IMR-90 (cell line): Measurements from ENCODE around the gene PPP1R14B. TPM values are rescaled to one million over a fixed set of nuclear protein-coding genes. Genes with fewer than 3 reads are reported as not detected.

Source experiments
- ATAC-seq: fragments of 200-7000 bp; cut with Tn5 transposase; 2 replicates; pipeline ENCODE4 v1.9.1; 2020; ENCODE audit warnings: low read depth, mild to moderate bottlenecking, moderate library complexity
- BruUV-seq: library from RNA; stranded (reverse); fragments of 400-500 nt; replicated peaks from 2 replicates; lab custom pipeline; 2021; lab: Mats Ljungman, UMichigan
- CTCF ChIA-PET: fragments of 300-600 bp; formaldehyde crosslinking; extraction: SDS; loops from one replicate; lab custom pipeline; 2021; ENCODE audit warnings: antibody characterized with exemption; lab: Yijun Ruan, JAX
- POLR2A ChIA-PET: fragments of 300-600 bp; sonication (Branson Sonifier 250); formaldehyde crosslinking; loops from one replicate; lab custom pipeline; 2022; ENCODE audit warnings: antibody characterized with exemption; ENCODE audit not compliant: unreplicated experiment; lab: Charles Lee
- DNase-seq: peaks from one replicate; pipeline ENCODE4 v3.0.0; 2013
- H2AFZ ChIP-seq: replicated peaks from 2 replicates; pipeline ENCODE3; 2013; ENCODE audit warnings: low read length, mild to moderate bottlenecking; ENCODE audit not compliant: poor library complexity
- H2AK5ac ChIP-seq: 2 replicates; pipeline ENCODE4 v1.6.1; 2013; ENCODE audit warnings: low read depth, low read length, inconsistent platforms
- H2AK9ac ChIP-seq: replicated peaks from 2 replicates; pipeline ENCODE3; 2013; ENCODE audit warnings: mild to moderate bottlenecking, low read depth, low read length, moderate library complexity; ENCODE audit not compliant: poor library complexity
- H2BK120ac ChIP-seq: 2 replicates; pipeline ENCODE4 v1.6.1; 2013; ENCODE audit warnings: low read depth, low read length, inconsistent platforms
- H2BK15ac ChIP-seq: 3 replicates; pipeline ENCODE4 v1.6.1; 2013; ENCODE audit warnings: low read depth, low read length, inconsistent platforms
- H2BK20ac ChIP-seq: 2 replicates; pipeline ENCODE4 v1.6.1; 2013; ENCODE audit warnings: low read depth, mild to moderate bottlenecking, inconsistent platforms, low read length, moderate library complexity
- H2BK5ac ChIP-seq: 2 replicates; pipeline ENCODE4 v1.6.1; 2013; ENCODE audit warnings: mild to moderate bottlenecking, low read depth, low read length, inconsistent platforms; ENCODE audit not compliant: poor library complexity, severe bottlenecking
- H3K14ac ChIP-seq: replicated peaks from 2 replicates; pipeline ENCODE4 v1.6.1; 2013; ENCODE audit warnings: low read depth, low read length, inconsistent platforms
- H3K18ac ChIP-seq: 2 replicates; pipeline ENCODE4 v1.6.1; 2013; ENCODE audit warnings: low read depth, low read length, control low read depth
- H3K23ac ChIP-seq: 2 replicates; pipeline ENCODE4 v1.6.1; 2013; ENCODE audit warnings: low read depth, low read length, inconsistent platforms
- H3K27ac ChIP-seq: 2 replicates; pipeline ENCODE4 v1.5.1; 2013; ENCODE audit warnings: mild to moderate bottlenecking, control low read depth, low read length; ENCODE audit not compliant: insufficient read depth
- H3K27me3 ChIP-seq: 2 replicates; pipeline ENCODE4 v1.6.1; 2013; ENCODE audit warnings: low read length; ENCODE audit not compliant: control insufficient read depth, insufficient read depth
- H3K36me3 ChIP-seq: 2 replicates; pipeline ENCODE4 v1.6.1; 2013; ENCODE audit warnings: low read length, mixed read lengths; ENCODE audit not compliant: control insufficient read depth, insufficient read depth
- H3K4ac ChIP-seq: 2 replicates; pipeline ENCODE4 v1.6.1; 2013; ENCODE audit warnings: low read depth, low read length, inconsistent platforms
- H3K4me1 ChIP-seq: 2 replicates; pipeline ENCODE4 v1.6.1; 2013; ENCODE audit warnings: low read length, mixed read lengths; ENCODE audit not compliant: control insufficient read depth, insufficient read depth
- H3K4me2 ChIP-seq: 2 replicates; pipeline ENCODE4 v1.6.1; 2013; ENCODE audit warnings: low read depth, mild to moderate bottlenecking, control low read depth, low read length, moderate library complexity
- H3K4me3 ChIP-seq: 2 replicates; pipeline ENCODE4 v1.5.1; 2013; ENCODE audit warnings: low read depth, mild to moderate bottlenecking, control low read depth, low read length, moderate library complexity; ENCODE audit not compliant: insufficient read depth
- H3K56ac ChIP-seq: 2 replicates; pipeline ENCODE4 v1.6.1; 2013; ENCODE audit warnings: low read length, inconsistent platforms; ENCODE audit not compliant: insufficient read depth; ENCODE audit errors: extremely low read depth
- H3K79me1 ChIP-seq, 2 experiments: 2 replicates each; pipeline ENCODE4 v1.6.1; 2013; ENCODE audit warnings: low read length in 2 of 2, inconsistent platforms in 1 of 2, low read depth in 1 of 2
- H3K9ac ChIP-seq: 2 replicates; pipeline ENCODE4 v1.6.1; 2013; ENCODE audit warnings: low read depth, low read length, control low read depth
- H3K9me1 ChIP-seq: 2 replicates; pipeline ENCODE4 v1.6.1; 2013; ENCODE audit warnings: low read length, inconsistent platforms; ENCODE audit not compliant: insufficient read depth
- H3K9me3 ChIP-seq: 2 replicates; pipeline ENCODE4 v1.6.1; 2013; ENCODE audit warnings: low read length; ENCODE audit not compliant: control insufficient read depth, insufficient read depth
- H4K20me1 ChIP-seq: 2 replicates; pipeline ENCODE4 v1.6.1; 2013; ENCODE audit warnings: low read length, inconsistent platforms; ENCODE audit not compliant: insufficient read depth
- H4K5ac ChIP-seq: 2 replicates; pipeline ENCODE4 v1.6.1; 2013; ENCODE audit warnings: mild to moderate bottlenecking, low read depth, low read length, control low read depth
- H4K8ac ChIP-seq, 2 experiments: 2 replicates each; pipeline ENCODE4 v1.6.1; 2013; ENCODE audit warnings: low read depth in 2 of 2, low read length in 2 of 2, control low read depth in 1 of 2, inconsistent platforms in 1 of 2
- H4K91ac ChIP-seq: 2 replicates; pipeline ENCODE4 v1.6.1; 2013; ENCODE audit warnings: low read depth, low read length, inconsistent platforms; ENCODE audit not compliant: insufficient read depth
- BHLHE40 ChIP-seq: fragments of 150-350 bp; IDR thresholded peaks from 2 replicates; pipeline ENCODE4 v1.6.1; 2016; ENCODE audit warnings: mild to moderate bottlenecking, low read depth, low read length
- CEBPB ChIP-seq: IDR thresholded peaks from 2 replicates; pipeline ENCODE4 v1.6.1; 2012; ENCODE audit warnings: low read depth, low read length, improper control_type of control experiment
- CHD1 ChIP-seq: IDR thresholded peaks from 2 replicates; pipeline ENCODE4 v1.6.1; 2012; ENCODE audit warnings: low read depth, low read length, improper control_type of control experiment
- FOS ChIP-seq: fragments of 150-350 bp; IDR thresholded peaks from 2 replicates; pipeline ENCODE4 v1.6.1; 2016; ENCODE audit warnings: low read depth, low read length
- MAFK ChIP-seq: IDR thresholded peaks from 2 replicates; pipeline ENCODE4 v1.6.1; 2012; ENCODE audit warnings: low read depth, low read length, improper control_type of control experiment
- MAZ ChIP-seq: IDR thresholded peaks from 2 replicates; pipeline ENCODE4 v1.6.1; 2012; ENCODE audit warnings: low read depth, mild to moderate bottlenecking, low read length, improper control_type of control experiment, moderate library complexity, borderline replicate concordance
- POLR2A ChIP-seq: IDR thresholded peaks from 2 replicates; pipeline ENCODE4 v1.6.1; 2012; ENCODE audit warnings: mild to moderate bottlenecking, low read depth, low read length
- RFX5 ChIP-seq: IDR thresholded peaks from 2 replicates; pipeline ENCODE4 v1.8.0; 2012; ENCODE audit warnings: low read depth, mild to moderate bottlenecking, low read length, moderate library complexity
- WGBS, 2 experiments: methylation state at CpG; one replicate each; pipeline versions ENCODE4 v1.1.5 to v1.1.7; 2013; ENCODE audit warnings: missing lambda C conversion rate in 2 of 2; ENCODE audit not compliant: insufficient read length in 1 of 2; ENCODE audit errors: extremely low coverage in 2 of 2; 5-methylcytosine and 5-hydroxymethylcytosine counted together
- dilution Hi-C: fragments of 300-500 bp; cut with HindIII; formaldehyde crosslinking; loops from one replicate; pipeline ENCODE4 v1.14.3; 2018; ENCODE audit warnings: low sequenced_read_pairs; ENCODE audit not compliant: unreplicated experiment
- in situ Hi-C: fragments of 300-500 bp; cut with MboI; formaldehyde crosslinking; loops from 3 replicates; pipeline ENCODE4 v1.14.3; 2019; ENCODE audit warnings: low sequenced_read_pairs, inconsistent platforms, mixed read lengths
- intact Hi-C: fragments of 100-400 bp; cut with micrococcal nuclease; formaldehyde crosslinking; loops from 2 replicates; pipeline ENCODE4 v1.10.0; 2022
- polyA plus RNA-seq, 3 experiments: library from polyadenylated mRNA; depleted of rRNA; stranded (reverse); fragments of >200 nt; gene quantifications; 2 replicates each; pipeline ENCODE4 v1.2.3, GENCODE V29; 2012; ENCODE audit warnings: low replicate concordance in 1 of 3
- total RNA-seq: library from RNA; depleted of rRNA; stranded (reverse); fragments of >200 nt; gene quantifications from 2 replicates; pipeline ENCODE4 v1.2.3, GENCODE V29; 2012
- TF ChIP-seq, protein P1 (sequence below): conservative IDR thresholded peaks from 2 replicates; pipeline ENCODE4 v1.5.1; 2012; ENCODE audit warnings: mild to moderate bottlenecking, low read depth, low read length, improper control_type of control experiment

Gene PPP1R14B
- total and polyA plus RNA-seq, 2 of the 4 experiments (the other 2 are of a cell fraction) = 176 to 257 TPM

DNA sequence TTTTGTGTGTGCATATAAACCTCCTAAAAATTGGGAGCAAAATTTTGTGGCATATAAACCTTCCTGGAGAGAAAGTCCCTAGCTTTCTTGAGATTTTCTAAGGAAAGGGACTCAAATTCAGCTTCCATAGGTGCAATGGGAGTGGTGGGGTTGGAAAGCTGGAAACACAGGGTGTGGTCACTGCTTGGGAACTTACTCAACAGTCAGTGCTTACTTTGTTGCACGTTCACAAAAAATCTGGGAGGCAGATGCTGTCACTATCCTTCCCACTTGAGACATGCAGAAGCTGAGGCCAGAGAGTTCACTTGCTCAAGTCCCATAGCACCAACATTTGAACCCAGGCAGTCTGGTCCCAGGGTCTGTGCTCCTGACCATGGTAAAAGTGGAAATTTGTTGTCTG lies 49.5 kb upstream of the PPP1R14B start:
- H4K5ac ChIP-seq = no peak overlapping the region
- H4K91ac ChIP-seq = no peak overlapping the region
- intact Hi-C loops (no loop called here), in situ Hi-C loops (no loop called here), dilution Hi-C loops (no loop called here)
- ChIA-PET CTCF (no interaction called here), POLR2A (no interaction called here)
- no peak overlapping the region for H3K4me3 ChIP-seq
- H3K79me1 ChIP-seq = no peaks in the 10 kb centered on the region
- no peak for ATAC-seq
- peaks cover 8% of the 10 kb centered on the region for H3K4me1 ChIP-seq
- H2AK5ac ChIP-seq = no peak overlapping the region
- H3K9ac ChIP-seq = no peak overlapping the region
- H2BK20ac ChIP-seq = no peak overlapping the region
- no peak for DNase-seq
- H2BK5ac ChIP-seq = no peak overlapping the region
- TF ChIP-seq MAFK = no peak
- TF ChIP-seq FOS = no peak
- TF ChIP-seq MAZ = no peak
- TF ChIP-seq RFX5 = no peak
- no peak for TF ChIP-seq CEBPB
- TF ChIP-seq CHD1 = no peak
- TF ChIP-seq, protein P1, sequence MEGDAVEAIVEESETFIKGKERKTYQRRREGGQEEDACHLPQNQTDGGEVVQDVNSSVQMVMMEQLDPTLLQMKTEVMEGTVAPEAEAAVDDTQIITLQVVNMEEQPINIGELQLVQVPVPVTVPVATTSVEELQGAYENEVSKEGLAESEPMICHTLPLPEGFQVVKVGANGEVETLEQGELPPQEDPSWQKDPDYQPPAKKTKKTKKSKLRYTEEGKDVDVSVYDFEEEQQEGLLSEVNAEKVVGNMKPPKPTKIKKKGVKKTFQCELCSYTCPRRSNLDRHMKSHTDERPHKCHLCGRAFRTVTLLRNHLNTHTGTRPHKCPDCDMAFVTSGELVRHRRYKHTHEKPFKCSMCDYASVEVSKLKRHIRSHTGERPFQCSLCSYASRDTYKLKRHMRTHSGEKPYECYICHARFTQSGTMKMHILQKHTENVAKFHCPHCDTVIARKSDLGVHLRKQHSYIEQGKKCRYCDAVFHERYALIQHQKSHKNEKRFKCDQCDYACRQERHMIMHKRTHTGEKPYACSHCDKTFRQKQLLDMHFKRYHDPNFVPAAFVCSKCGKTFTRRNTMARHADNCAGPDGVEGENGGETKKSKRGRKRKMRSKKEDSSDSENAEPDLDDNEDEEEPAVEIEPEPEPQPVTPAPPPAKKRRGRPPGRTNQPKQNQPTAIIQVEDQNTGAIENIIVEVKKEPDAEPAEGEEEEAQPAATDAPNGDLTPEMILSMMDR = no peak
- no peak for TF ChIP-seq BHLHE40
- TF ChIP-seq POLR2A = no peak
- no peak overlapping the region for H3K18ac ChIP-seq
- H3K4ac ChIP-seq = no peak overlapping the region
- H3K14ac ChIP-seq = no peak overlapping the region
- H2BK120ac ChIP-seq = no peak overlapping the region
- H4K8ac ChIP-seq = no peak overlapping the region
- H3K9me3 ChIP-seq = no peaks in the 10 kb centered on the region
- 0% methylated on average over 1 of the region's 1 CpG; no CpG with 5 or more reads in 1 of the 2 experiments for WGBS, 2 experiments
- H2AK9ac ChIP-seq = no peak overlapping the region
- no peak overlapping the region for H3K56ac ChIP-seq
- H3K36me3 ChIP-seq = no peaks in the 10 kb centered on the region
- H2AFZ ChIP-seq = no peak overlapping the region
- H3K4me2 ChIP-seq = no peak overlapping the region
- peaks cover 4% of the 10 kb centered on the region; the same call in 1 of the 2 replicates for H4K20me1 ChIP-seq
- H3K9me1 ChIP-seq = no peaks in the 10 kb centered on the region
- H3K27ac ChIP-seq = no peak overlapping the region
- no peak overlapping the region for H3K23ac ChIP-seq
- BruUV-seq = no TSS peak
- H2BK15ac ChIP-seq = no peak overlapping the region
- H3K27me3 ChIP-seq = peaks cover 94% of the 10 kb centered on the region
